Measurements from ENCODE around the gene GYG2.

- TF ChIP-seq CTCF (IDR thresholded peaks at IDR 0.05), result no peak
- no peak for TF ChIP-seq POLR2A (IDR thresholded peaks at IDR 0.05)
Measured at GRCh38 chrX:2820136-2820771, 8.5 kb upstream of the GYG2 start.

Measured in thyroid gland (tissue), 4 donors.